Ishikawa (cell line): ENCODE results near the gene ARID1B.
A peak's percentile ranks its signal among the peaks of the same experiment; 100 is the strongest.

ENCODE experiments used
- CEBPB ChIP-seq: IDR thresholded peaks from 2 replicates; pipeline ENCODE4 v1.6.1; 2012
- CREB1 ChIP-seq: IDR thresholded peaks from 2 replicates; pipeline ENCODE4 v1.6.1; 2012; ENCODE audit warnings: low read depth
- EGR1 ChIP-seq: IDR thresholded peaks from 2 replicates; pipeline ENCODE4 v1.6.1; 2012
- EP300 ChIP-seq: IDR thresholded peaks from 2 replicates; pipeline ENCODE4 v1.6.1; 2012; ENCODE audit warnings: borderline replicate concordance
- FOXM1 ChIP-seq: IDR thresholded peaks from 2 replicates; pipeline ENCODE4 v1.6.1; 2012; ENCODE audit warnings: low read depth, borderline replicate concordance
- NFIC ChIP-seq: IDR thresholded peaks from 2 replicates; pipeline ENCODE4 v1.6.1; 2012
- RAD21 ChIP-seq: IDR thresholded peaks from 2 replicates; pipeline ENCODE4 v1.6.1; 2012; ENCODE audit warnings: low read depth
- TAF1 ChIP-seq: IDR thresholded peaks from 2 replicates; pipeline ENCODE4 v1.6.1; 2012; ENCODE audit warnings: low read depth, mild to moderate bottlenecking
- TEAD4 ChIP-seq: IDR thresholded peaks from 2 replicates; pipeline ENCODE4 v1.6.1; 2012
- YY1 ChIP-seq: IDR thresholded peaks from 2 replicates; pipeline ENCODE4 v1.6.1; 2012; ENCODE audit warnings: low read depth
- ZBTB7A ChIP-seq: IDR thresholded peaks from 2 replicates; pipeline ENCODE4 v1.6.1; 2012; ENCODE audit warnings: low read depth
- TF ChIP-seq, protein P1 (sequence below): IDR thresholded peaks from 2 replicates; pipeline ENCODE4 v1.6.1; 2012; ENCODE audit warnings: low read depth, mild to moderate bottlenecking
- TF ChIP-seq, protein P2 (sequence below): IDR thresholded peaks from 2 replicates; pipeline ENCODE4 v1.6.1; 2012
- TF ChIP-seq, protein P3 (sequence below): IDR thresholded peaks from 2 replicates; pipeline ENCODE4 v1.6.1; 2012

ARID1B gene

DNA sequence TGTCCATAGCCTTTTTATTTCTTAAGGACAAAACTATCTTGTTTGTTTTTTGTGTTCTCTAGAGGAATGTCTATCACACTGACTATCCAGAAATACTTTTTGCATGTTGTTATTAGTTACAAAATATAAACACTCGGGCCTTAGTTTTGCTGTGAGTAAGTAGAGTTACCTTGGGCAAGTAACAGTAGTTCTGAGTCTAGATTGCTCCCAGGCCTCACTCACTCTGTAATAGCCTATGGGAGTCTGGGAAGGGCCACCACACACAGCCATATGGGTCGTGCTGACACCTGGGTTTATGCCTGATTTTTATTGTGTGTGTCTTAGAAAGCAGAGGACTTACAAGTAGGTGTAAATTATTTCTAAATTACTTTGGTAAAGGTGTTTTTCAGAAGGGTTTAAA lies 360.3 kb downstream of the ARID1B start:
- TF ChIP-seq YY1 = no peak
- no peak for TF ChIP-seq NFIC
- TF ChIP-seq TAF1 = no peak
- no peak for TF ChIP-seq EGR1
- TF ChIP-seq, protein P1, sequence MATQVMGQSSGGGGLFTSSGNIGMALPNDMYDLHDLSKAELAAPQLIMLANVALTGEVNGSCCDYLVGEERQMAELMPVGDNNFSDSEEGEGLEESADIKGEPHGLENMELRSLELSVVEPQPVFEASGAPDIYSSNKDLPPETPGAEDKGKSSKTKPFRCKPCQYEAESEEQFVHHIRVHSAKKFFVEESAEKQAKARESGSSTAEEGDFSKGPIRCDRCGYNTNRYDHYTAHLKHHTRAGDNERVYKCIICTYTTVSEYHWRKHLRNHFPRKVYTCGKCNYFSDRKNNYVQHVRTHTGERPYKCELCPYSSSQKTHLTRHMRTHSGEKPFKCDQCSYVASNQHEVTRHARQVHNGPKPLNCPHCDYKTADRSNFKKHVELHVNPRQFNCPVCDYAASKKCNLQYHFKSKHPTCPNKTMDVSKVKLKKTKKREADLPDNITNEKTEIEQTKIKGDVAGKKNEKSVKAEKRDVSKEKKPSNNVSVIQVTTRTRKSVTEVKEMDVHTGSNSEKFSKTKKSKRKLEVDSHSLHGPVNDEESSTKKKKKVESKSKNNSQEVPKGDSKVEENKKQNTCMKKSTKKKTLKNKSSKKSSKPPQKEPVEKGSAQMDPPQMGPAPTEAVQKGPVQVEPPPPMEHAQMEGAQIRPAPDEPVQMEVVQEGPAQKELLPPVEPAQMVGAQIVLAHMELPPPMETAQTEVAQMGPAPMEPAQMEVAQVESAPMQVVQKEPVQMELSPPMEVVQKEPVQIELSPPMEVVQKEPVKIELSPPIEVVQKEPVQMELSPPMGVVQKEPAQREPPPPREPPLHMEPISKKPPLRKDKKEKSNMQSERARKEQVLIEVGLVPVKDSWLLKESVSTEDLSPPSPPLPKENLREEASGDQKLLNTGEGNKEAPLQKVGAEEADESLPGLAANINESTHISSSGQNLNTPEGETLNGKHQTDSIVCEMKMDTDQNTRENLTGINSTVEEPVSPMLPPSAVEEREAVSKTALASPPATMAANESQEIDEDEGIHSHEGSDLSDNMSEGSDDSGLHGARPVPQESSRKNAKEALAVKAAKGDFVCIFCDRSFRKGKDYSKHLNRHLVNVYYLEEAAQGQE = no peak
- no peak for TF ChIP-seq FOXM1
- TF ChIP-seq TEAD4 = no peak
- no peak for TF ChIP-seq CEBPB
- no peak for TF ChIP-seq EP300
- TF ChIP-seq RAD21 = no peak
- TF ChIP-seq, protein P2, sequence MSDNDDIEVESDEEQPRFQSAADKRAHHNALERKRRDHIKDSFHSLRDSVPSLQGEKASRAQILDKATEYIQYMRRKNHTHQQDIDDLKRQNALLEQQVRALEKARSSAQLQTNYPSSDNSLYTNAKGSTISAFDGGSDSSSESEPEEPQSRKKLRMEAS = no peak
- TF ChIP-seq, protein P3, sequence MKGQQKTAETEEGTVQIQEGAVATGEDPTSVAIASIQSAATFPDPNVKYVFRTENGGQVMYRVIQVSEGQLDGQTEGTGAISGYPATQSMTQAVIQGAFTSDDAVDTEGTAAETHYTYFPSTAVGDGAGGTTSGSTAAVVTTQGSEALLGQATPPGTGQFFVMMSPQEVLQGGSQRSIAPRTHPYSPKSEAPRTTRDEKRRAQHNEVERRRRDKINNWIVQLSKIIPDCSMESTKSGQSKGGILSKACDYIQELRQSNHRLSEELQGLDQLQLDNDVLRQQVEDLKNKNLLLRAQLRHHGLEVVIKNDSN = no peak

DNA sequence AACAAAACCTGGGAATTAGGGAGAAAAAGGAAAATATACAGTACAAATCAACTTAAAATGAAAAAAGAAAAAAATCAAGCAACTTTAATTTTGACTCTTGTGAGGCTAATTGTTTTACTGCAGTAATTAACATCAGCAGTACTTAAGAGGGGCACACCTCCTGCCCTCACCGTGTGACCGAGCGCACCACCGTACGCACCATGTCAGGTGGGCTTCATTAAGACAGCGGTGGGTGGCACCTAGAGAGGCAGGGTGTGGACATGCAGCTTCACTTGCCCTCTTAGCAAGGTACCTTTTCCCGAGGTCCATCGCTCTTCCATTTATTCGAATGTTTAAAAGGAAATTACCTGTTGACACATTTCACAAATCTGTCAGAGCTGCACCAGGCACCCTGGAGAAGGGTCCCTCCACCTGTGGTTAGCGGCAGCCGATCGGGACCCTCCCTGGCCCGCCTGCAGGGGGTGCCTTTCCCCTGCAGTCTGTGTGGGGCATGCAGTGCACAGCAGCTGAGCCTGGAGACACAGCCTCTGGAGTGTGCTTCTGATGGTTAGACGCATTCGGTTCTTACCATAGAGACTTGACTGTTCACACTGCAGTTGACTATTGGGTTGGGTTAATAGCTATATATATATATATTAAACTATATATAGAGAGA lies 362.0 kb downstream of the ARID1B start:
- TF ChIP-seq EGR1 = no peak
- no peak for TF ChIP-seq TEAD4
- TF ChIP-seq, protein P2 = no peak
- TF ChIP-seq, protein P1 = no peak
- peak; percentile 39; the same call in 1 of the 2 replicates for TF ChIP-seq RAD21

DNA sequence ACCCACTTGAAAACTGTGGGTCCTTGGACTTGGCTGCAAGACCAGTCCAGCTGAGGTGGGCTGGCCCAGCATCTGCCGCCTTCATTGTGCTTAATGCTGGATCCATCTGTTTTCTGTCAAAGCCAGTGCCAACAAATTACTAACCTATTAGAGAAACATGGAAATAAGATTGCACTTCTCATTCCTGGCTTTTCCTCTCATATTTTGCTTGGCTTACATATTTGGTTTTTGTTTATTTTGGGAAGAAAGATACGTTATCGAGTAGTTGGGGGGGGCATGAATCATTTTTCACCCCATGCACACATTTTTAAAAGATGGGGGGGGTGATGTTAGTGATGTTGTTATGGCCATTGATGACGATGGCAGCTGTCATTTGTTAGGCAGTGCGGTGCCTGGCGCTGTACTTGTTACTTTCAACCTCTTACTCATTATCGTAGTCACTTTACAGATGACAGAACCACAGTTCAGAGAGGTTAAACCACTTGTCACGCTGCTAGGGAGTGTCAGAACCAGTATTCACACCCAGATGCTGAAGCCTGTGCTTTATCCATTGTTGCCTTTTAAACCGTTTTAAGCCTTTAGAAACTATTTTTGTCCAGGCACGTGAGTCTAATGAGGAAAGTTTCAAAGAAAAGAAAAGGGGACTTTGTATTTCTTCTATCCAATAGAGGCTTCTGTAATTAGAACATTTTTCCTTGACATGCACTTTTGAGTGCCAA lies 366.2 kb downstream of the ARID1B start:
- no peak for TF ChIP-seq CREB1
- TF ChIP-seq TAF1 = no peak
- TF ChIP-seq, protein P1 = no peak
- no peak for TF ChIP-seq ZBTB7A
- TF ChIP-seq, protein P3 = no peak
- no peak for TF ChIP-seq TEAD4
- TF ChIP-seq NFIC = no peak
- no peak for TF ChIP-seq FOXM1
- no peak for TF ChIP-seq EGR1

DNA sequence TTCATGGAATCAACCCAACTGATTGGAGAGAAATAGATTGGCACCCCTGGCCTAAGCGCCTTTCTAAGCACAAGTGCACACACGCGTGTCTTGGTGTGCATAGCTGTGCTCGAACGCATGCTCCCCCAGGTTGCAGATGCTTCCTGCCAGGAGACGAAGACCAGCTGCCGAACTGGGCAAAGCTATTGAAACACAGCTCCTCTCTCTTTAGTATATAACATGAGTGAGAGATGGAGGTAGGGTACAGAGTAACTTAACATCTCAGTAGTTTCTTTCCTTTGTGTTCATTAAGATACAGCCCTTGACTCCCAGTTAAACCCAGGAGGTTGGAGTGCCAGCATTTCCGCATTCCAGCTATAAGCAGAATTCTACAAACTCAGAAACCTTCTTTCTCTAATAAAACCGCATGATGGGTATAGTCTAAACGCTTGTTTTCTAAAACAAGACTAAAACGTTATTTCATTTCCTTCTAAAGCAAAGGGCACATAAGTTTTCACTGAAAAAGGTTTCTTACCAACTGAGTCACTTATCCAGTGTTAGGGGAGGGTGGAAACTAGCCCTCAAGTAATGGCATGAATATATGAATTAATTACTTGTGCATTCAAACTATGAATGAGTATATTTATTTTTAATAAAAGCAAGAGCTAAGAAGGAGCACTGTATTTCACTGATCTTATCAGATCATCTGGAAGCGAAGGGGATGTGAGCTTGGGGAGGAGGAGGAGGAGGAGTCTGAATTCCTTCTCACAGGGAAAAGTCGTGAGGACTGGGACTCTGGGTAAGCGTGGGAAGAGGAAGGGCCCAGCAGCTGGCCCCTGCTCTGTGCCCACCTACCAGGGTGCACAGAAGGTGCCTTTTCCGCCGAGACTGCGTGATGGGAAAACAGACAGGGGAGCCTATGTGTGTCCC lies 367.0 kb downstream of the ARID1B start:
- TF ChIP-seq NFIC = no peak
